Mesenchymal stem cell (in vitro differentiated cells and primary cell): ENCODE measurements around the gene TULP3.

Source experiments
- DNase-seq: peaks from one replicate; pipeline ENCODE4 v3.0.0-alpha.2; 2013
- H2AFZ ChIP-seq: one replicate; pipeline ENCODE4 v1.6.1; 2013; ENCODE audit warnings: low read depth, mild to moderate bottlenecking, control low read depth, inconsistent platforms, low read length, moderate library complexity
- H2AK5ac ChIP-seq: 2 replicates; pipeline ENCODE4 v1.6.1; 2013; ENCODE audit warnings: low read length, moderate library complexity, mild to moderate bottlenecking, inconsistent platforms; ENCODE audit not compliant: severe bottlenecking
- H2BK120ac ChIP-seq: one replicate; pipeline ENCODE4 v1.6.1; 2013; ENCODE audit warnings: low read depth, mild to moderate bottlenecking, inconsistent platforms, low read length, moderate library complexity
- H2BK12ac ChIP-seq, 2 experiments: one replicate each; pipeline ENCODE4 v1.6.1; 2013; ENCODE audit warnings: inconsistent platforms in 2 of 2, low read length in 2 of 2, mild to moderate bottlenecking in 2 of 2, moderate library complexity in 2 of 2, control low read depth in 1 of 2
- H2BK15ac ChIP-seq: one replicate; pipeline ENCODE4 v1.6.1; 2013; ENCODE audit warnings: mild to moderate bottlenecking, low read depth, inconsistent platforms; ENCODE audit not compliant: poor library complexity, severe bottlenecking
- H2BK5ac ChIP-seq: 2 replicates; pipeline ENCODE4 v1.6.1; 2013; ENCODE audit warnings: low read depth, mild to moderate bottlenecking, low read length, control low read depth, inconsistent platforms; ENCODE audit not compliant: poor library complexity, severe bottlenecking
- H3K14ac ChIP-seq, 2 experiments: one replicate each; pipeline ENCODE4 v1.6.1; 2013; ENCODE audit warnings: inconsistent platforms in 2 of 2, low read length in 2 of 2, control low read depth in 1 of 2, mild to moderate bottlenecking in 1 of 2, moderate library complexity in 1 of 2
- H3K18ac ChIP-seq, 2 experiments: one replicate each; pipeline ENCODE4 v1.6.1; 2013; ENCODE audit warnings: inconsistent platforms in 2 of 2, low read length in 2 of 2, control low read depth in 1 of 2, low read depth in 1 of 2, mild to moderate bottlenecking in 1 of 2
- H3K23ac ChIP-seq, 2 experiments: one replicate each; pipeline ENCODE4 v1.6.1; 2013; ENCODE audit warnings: inconsistent platforms in 2 of 2, low read length in 2 of 2, mild to moderate bottlenecking in 2 of 2, moderate library complexity in 2 of 2, control low read depth in 1 of 2
- H3K27ac ChIP-seq: 2 replicates; pipeline ENCODE4 v1.5.1; 2013; ENCODE audit warnings: mild to moderate bottlenecking, moderate library complexity, low read length, control low read depth, inconsistent platforms; ENCODE audit not compliant: poor library complexity, severe bottlenecking
- H3K27me3 ChIP-seq, 2 experiments: 2 replicates each; pipeline versions ENCODE4 v1.6.1 to v1.7.0; 2013; ENCODE audit warnings: low read length in 2 of 2, mild to moderate bottlenecking in 2 of 2, moderate library complexity in 2 of 2, control low read depth in 1 of 2, inconsistent platforms in 1 of 2; ENCODE audit not compliant: control insufficient read depth in 1 of 2, insufficient read depth in 1 of 2
- H3K36me3 ChIP-seq, 2 experiments: 2 replicates each; pipeline versions ENCODE4 v1.6.1 to v1.7.0; 2013; ENCODE audit warnings: low read length in 2 of 2, control low read depth in 1 of 2, inconsistent platforms in 1 of 2, low read depth in 1 of 2, mild to moderate bottlenecking in 1 of 2; ENCODE audit not compliant: insufficient read depth in 2 of 2, control insufficient read depth in 1 of 2
- H3K4ac ChIP-seq, 2 experiments: one replicate each; pipeline ENCODE4 v1.6.1; 2013; ENCODE audit warnings: inconsistent platforms in 2 of 2, low read length in 2 of 2, mild to moderate bottlenecking in 2 of 2, moderate library complexity in 2 of 2, control low read depth in 1 of 2, low read depth in 1 of 2
- H3K4me1 ChIP-seq: 2 replicates; pipeline ENCODE4 v1.6.1; 2013; ENCODE audit warnings: low read depth, low read length, control low read depth; ENCODE audit not compliant: control insufficient read depth, insufficient read depth
- H3K4me2 ChIP-seq: 2 replicates; pipeline ENCODE4 v1.6.1; 2013; ENCODE audit warnings: low read length, mild to moderate bottlenecking, inconsistent platforms; ENCODE audit not compliant: poor library complexity, severe bottlenecking
- H3K4me3 ChIP-seq, 2 experiments: 2 replicates each; pipeline versions ENCODE4 v1.5.1 to v1.7.0; 2013; ENCODE audit warnings: low read length in 2 of 2, mild to moderate bottlenecking in 2 of 2, control low read depth in 1 of 2, low read depth in 1 of 2; ENCODE audit not compliant: insufficient read depth in 1 of 2
- H3K79me1 ChIP-seq: replicated peaks from 2 replicates; pipeline ENCODE4 v1.6.1; 2013; ENCODE audit warnings: mild to moderate bottlenecking, control low read depth, low read length, inconsistent platforms; ENCODE audit not compliant: poor library complexity, severe bottlenecking
- H3K9ac ChIP-seq: 2 replicates; pipeline ENCODE4 v1.7.0; 2013; ENCODE audit warnings: mild to moderate bottlenecking, low read length, moderate library complexity
- H3K9me3 ChIP-seq: 2 replicates; pipeline ENCODE4 v1.7.0; 2013; ENCODE audit warnings: mild to moderate bottlenecking, low read length; ENCODE audit not compliant: control insufficient read depth
- H4K8ac ChIP-seq: one replicate; pipeline ENCODE4 v1.6.1; 2013; ENCODE audit warnings: inconsistent platforms, mild to moderate bottlenecking, low read length, moderate library complexity
- H4K91ac ChIP-seq: one replicate; pipeline ENCODE4 v1.6.1; 2013; ENCODE audit warnings: mild to moderate bottlenecking, low read length, inconsistent platforms
- WGBS: methylation state at CpG from one replicate; pipeline ENCODE4 v1.1.7; 2013; ENCODE audit warnings: mixed read lengths; 5-methylcytosine and 5-hydroxymethylcytosine counted together

Gene TULP3

GRCh38 chr12:2982361-2982760, 91.7 kb downstream of the TULP3 start:
- H3K36me3 ChIP-seq: peaks cover 4 to 26% of the 10 kb centered on the region in 2 experiments
- H2BK15ac ChIP-seq: no peak overlapping the region
- no peak overlapping the region for H4K91ac ChIP-seq
- no peak for DNase-seq
- no peak overlapping the region for H3K14ac ChIP-seq
- no peak overlapping the region for H3K4ac ChIP-seq
- H2BK12ac ChIP-seq: no peak overlapping the region
- H3K9me3 ChIP-seq: no peaks in the 10 kb centered on the region
- no peaks in the 10 kb centered on the region for H3K27me3 ChIP-seq
- H3K9ac ChIP-seq: no peak overlapping the region
- H3K79me1 ChIP-seq: peaks cover 48% of the 10 kb centered on the region
- no peak overlapping the region for H3K4me2 ChIP-seq
- H2AK5ac ChIP-seq: no peak overlapping the region
- H4K8ac ChIP-seq: peak overlapping the region; percentile 36
- no peak overlapping the region for H3K23ac ChIP-seq
- H2BK5ac ChIP-seq: no peak overlapping the region
- no peaks in the 10 kb centered on the region for H3K4me1 ChIP-seq
- H2BK120ac ChIP-seq: no peak overlapping the region
- H3K4me3 ChIP-seq: no peak overlapping the region
- no peak overlapping the region for H2AFZ ChIP-seq
- H3K18ac ChIP-seq: no peak overlapping the region
- WGBS: 95% methylated on average over 13 of the region's 13 CpGs
- no peak overlapping the region for H3K27ac ChIP-seq

DNA sequence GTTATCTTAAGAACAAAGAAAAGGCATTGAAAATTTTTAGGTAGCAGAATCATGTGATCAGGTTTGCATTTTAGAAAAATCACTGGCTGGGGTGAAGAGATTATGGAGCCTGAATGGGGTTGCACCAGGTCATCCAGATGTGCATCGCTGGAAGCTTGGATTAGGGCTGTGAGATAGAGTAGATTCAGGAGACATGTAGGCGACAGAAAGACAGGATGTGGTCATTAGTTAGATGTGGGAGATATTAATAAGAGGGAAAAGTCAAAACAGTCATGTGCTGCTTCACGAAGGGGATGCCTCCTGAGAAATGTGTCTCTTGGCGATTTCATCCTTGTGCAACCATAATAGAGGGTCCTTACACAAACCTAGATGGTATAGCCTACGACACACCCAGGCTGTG, 93.6 kb downstream of the TULP3 start:
- Histone ChIP-seq H4K8ac (no peak overlapping the region), H3K4ac (no peak overlapping the region), H3K9me3 (no peaks in the 10 kb centered on the region), H3K4me1 (no peaks in the 10 kb centered on the region), H3K14ac (no peak overlapping the region), H3K9ac (no peak overlapping the region), H3K4me3 (no peak overlapping the region), H2AK5ac (no peak overlapping the region), H3K36me3 (peaks cover 4 to 28% of the 10 kb centered on the region in 2 experiments), H2BK5ac (no peak overlapping the region), H3K27me3 (no peaks in the 10 kb centered on the region), H3K4me2 (no peak overlapping the region), H3K79me1 (peaks cover 46% of the 10 kb centered on the region), H4K91ac (no peak overlapping the region), H2BK12ac (no peak overlapping the region), H3K18ac (no peak overlapping the region), H3K27ac (no peak overlapping the region), H2BK15ac (no peak overlapping the region), H2BK120ac (no peak overlapping the region), H2AFZ (no peak overlapping the region), H3K23ac (no peak overlapping the region)
- WGBS: 79% methylated on average over 5 of the region's 5 CpGs
- no peak for DNase-seq

DNA sequence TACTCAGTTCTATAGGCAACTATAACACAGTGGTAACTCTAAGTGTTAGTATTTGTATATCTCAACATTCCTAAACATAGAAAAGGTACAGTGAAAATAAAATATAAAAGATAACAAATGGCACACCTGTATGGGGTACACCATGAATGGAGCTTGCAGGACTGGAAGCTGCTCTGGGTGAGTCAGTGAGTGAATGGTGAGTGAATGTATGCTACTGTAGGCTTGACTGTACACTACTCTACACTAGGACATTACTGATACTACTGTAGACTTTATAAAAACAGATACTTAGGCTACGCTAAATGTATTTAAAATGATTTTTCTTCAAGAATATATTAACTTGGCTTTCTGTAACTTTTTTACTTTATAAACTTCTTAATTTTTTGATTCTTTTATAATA, 94.0 kb downstream of the TULP3 start:
- Histone ChIP-seq H4K8ac (no peak overlapping the region), H3K27me3 (no peaks in the 10 kb centered on the region), H2AK5ac (no peak overlapping the region), H2BK12ac (no peak overlapping the region), H3K4me3 (no peak overlapping the region), H3K4ac (no peak overlapping the region), H3K27ac (no peak overlapping the region), H2AFZ (no peak overlapping the region), H3K4me2 (no peak overlapping the region), H3K18ac (no peak overlapping the region), H3K14ac (no peak overlapping the region), H3K9ac (no peak overlapping the region), H2BK15ac (no peak overlapping the region), H3K23ac (no peak overlapping the region), H3K9me3 (peaks cover 2% of the 10 kb centered on the region), H3K36me3 (peaks cover 0 to 25% of the 10 kb centered on the region in 2 experiments), H3K79me1 (peaks cover 45% of the 10 kb centered on the region), H3K4me1 (no peaks in the 10 kb centered on the region), H4K91ac (no peak overlapping the region), H2BK5ac (no peak overlapping the region), H2BK120ac (no peak overlapping the region)
- WGBS: no CpG with 5 or more reads among the region's 1 CpG
- no peak for DNase-seq

GRCh38 chr12:2986876-2987275, 96.2 kb downstream of the TULP3 start:
- Histone ChIP-seq H3K9me3 (peaks cover 6% of the 10 kb centered on the region), H2BK5ac (no peak overlapping the region), H4K91ac (no peak overlapping the region), H3K23ac (no peak overlapping the region), H3K4me2 (no peak overlapping the region), H3K27me3 (no peaks in the 10 kb centered on the region), H3K79me1 (peaks cover 31% of the 10 kb centered on the region), H2AK5ac (no peak overlapping the region), H3K36me3 (peaks cover 0 to 14% of the 10 kb centered on the region in 2 experiments), H3K4me3 (no peak overlapping the region), H3K18ac (no peak overlapping the region), H4K8ac (no peak overlapping the region), H3K4ac (no peak overlapping the region), H2BK12ac (no peak overlapping the region), H3K9ac (no peak overlapping the region), H2BK120ac (no peak overlapping the region), H3K14ac (no peak overlapping the region), H3K27ac (no peak overlapping the region), H2AFZ (no peak overlapping the region), H3K4me1 (no peaks in the 10 kb centered on the region), H2BK15ac (no peak overlapping the region)
- DNase-seq: no peak
- 95% methylated on average over 3 of the region's 3 CpGs for WGBS
